GM12878 (cell line): ENCODE results near the gene SUFU. TPM values are rescaled to one million over a fixed set of nuclear protein-coding genes. Genes with fewer than 3 reads are reported as not detected.
"Not testable (repeated sequence)": the region's sequence is repeated elsewhere in the genome, so short reads cannot be mapped to it uniquely, and the experiment has no call there.

Source experiments
- ATAC-seq: fragments of 200-7000 bp; cut with Tn5 transposase; 3 replicates; pipeline ENCODE4 v1.9.1; 2020; ENCODE audit warnings: mild to moderate bottlenecking, moderate library complexity
- BruUV-seq: library from RNA; stranded (reverse); fragments of 400-500 nt; replicated peaks from 2 replicates; lab custom pipeline; 2021; lab: Mats Ljungman, UMichigan
- CTCF ChIA-PET: fragments of 300-600 bp; sonication (Branson Sonifier 250); formaldehyde crosslinking; extraction: SDS; loops from one replicate; lab custom pipeline; 2021; ENCODE audit warnings: inconsistent platforms; lab: Yijun Ruan, JAX
- POLR2A ChIA-PET: fragments of 350-600 bp; formaldehyde crosslinking; extraction: SDS; loops from one replicate; lab custom pipeline; 2021; ENCODE audit warnings: inconsistent platforms; lab: Charles Lee
- RAD21 ChIA-PET: fragments of 300-600 bp; sonication (Branson Sonifier 250); formaldehyde crosslinking; loops from one replicate; lab custom pipeline; 2023; ENCODE audit warnings: antibody characterized with exemption; ENCODE audit not compliant: unreplicated experiment; lab: Charles Lee
- SMC1A ChIA-PET: fragments of 300-600 bp; sonication (Branson Sonifier 250); formaldehyde crosslinking; loops from one replicate; lab custom pipeline; 2023; ENCODE audit not compliant: unreplicated experiment, uncharacterized antibody; lab: Charles Lee
- DNase-seq: peaks from one replicate; pipeline ENCODE4 v3.0.0-alpha.2; 2011; ENCODE audit warnings: low read depth, low spot score
- FAIRE-seq: peaks from 3 replicates; lab custom pipeline; 2011; peaks lifted over from hg19 to GRCh38; lab: Jason Lieb, UNC
- H2AFZ ChIP-seq: 2 replicates; pipeline ENCODE4 v1.6.0; 2011; ENCODE audit warnings: low read depth, low read length, control low read depth; ENCODE audit not compliant: control insufficient read depth
- H3K27ac ChIP-seq: 2 replicates; pipeline ENCODE4 v1.5.1; 2011; ENCODE audit warnings: control low read depth; ENCODE audit not compliant: control insufficient read depth, insufficient read depth
- H3K27me3 ChIP-seq, 2 experiments: replicated peaks in 1 of 2; 2 replicates each; pipeline versions ENCODE4 v1.6.0 to v1.6.1; 2011; ENCODE audit warnings: low read length in 1 of 2; ENCODE audit not compliant: control insufficient read depth in 2 of 2, insufficient read depth in 2 of 2
- H3K36me3 ChIP-seq, 2 experiments: 2 replicates each; pipeline ENCODE4 v1.5.1; 2011; ENCODE audit warnings: low read length in 1 of 2; ENCODE audit not compliant: control insufficient read depth in 2 of 2, insufficient read depth in 2 of 2
- H3K4me1 ChIP-seq: 2 replicates; pipeline ENCODE4 v1.6.1; 2011; ENCODE audit warnings: mild to moderate bottlenecking, low read length, moderate library complexity, mixed read lengths; ENCODE audit not compliant: control insufficient read depth, insufficient read depth
- H3K4me2 ChIP-seq: 2 replicates; pipeline ENCODE4 v1.6.0; 2011; ENCODE audit warnings: control low read depth; ENCODE audit not compliant: control insufficient read depth, insufficient read depth
- H3K4me3 ChIP-seq: fragments of 200-600 bp; sonication (generic); 2 replicates; pipeline ENCODE4 v1.5.1; 2016
- H3K79me2 ChIP-seq: 2 replicates; pipeline ENCODE4 v1.6.0; 2011; ENCODE audit warnings: low read length; ENCODE audit not compliant: control insufficient read depth, insufficient read depth
- H3K9ac ChIP-seq: 2 replicates; pipeline ENCODE4 v1.8.0; 2011; ENCODE audit warnings: low read length, control low read depth, mixed read lengths; ENCODE audit not compliant: control insufficient read depth, insufficient read depth
- H3K9me3 ChIP-seq: replicated peaks from 3 replicates; pipeline ENCODE4 v1.5.1; 2011; ENCODE audit warnings: mild to moderate bottlenecking, low read length; ENCODE audit not compliant: control insufficient read depth, insufficient read depth
- H4K20me1 ChIP-seq: 2 replicates; pipeline ENCODE4 v1.6.0; 2011; ENCODE audit not compliant: control insufficient read depth, insufficient read depth
- NR2F1 ChIP-seq: fragments of 450-650 bp; conservative IDR thresholded peaks from 2 replicates; pipeline ENCODE4 v1.6.1; 2017; ENCODE audit warnings: mild to moderate bottlenecking
- RAD21 ChIP-seq: IDR thresholded peaks from 2 replicates; pipeline ENCODE4 v1.6.1; 2011; ENCODE audit warnings: mild to moderate bottlenecking, low read depth, low read length, moderate library complexity; ENCODE audit not compliant: insufficient read depth
- SPI1 ChIP-seq: IDR thresholded peaks from 2 replicates; pipeline ENCODE4 v1.6.1; 2011; ENCODE audit warnings: low read depth, mild to moderate bottlenecking, low read length, moderate library complexity, borderline replicate concordance; ENCODE audit not compliant: insufficient read depth
- SRF ChIP-seq, 2 experiments: IDR thresholded peaks; 2 replicates each; pipeline ENCODE4 v1.6.1; 2011; ENCODE audit warnings: low read depth in 2 of 2, low read length in 2 of 2, mild to moderate bottlenecking in 1 of 2, moderate library complexity in 1 of 2
- WGBS: methylation state at CpG from one replicate; pipeline ENCODE4 v1.1.6; 2016; ENCODE audit warnings: low lambda C conversion rate; ENCODE audit not compliant: insufficient replicate concordance, insufficient coverage; ENCODE audit errors: missing lambda C conversion rate; 5-methylcytosine and 5-hydroxymethylcytosine counted together
- in situ Hi-C: fragments of 300-500 bp; cut with MboI; formaldehyde crosslinking; loops from 9 replicates; pipeline ENCODE4 v1.14.3; 2018; ENCODE audit warnings: mixed read lengths
- intact Hi-C: fragments of 100-400 bp; cut with micrococcal nuclease; formaldehyde crosslinking; loops from one replicate; pipeline ENCODE4 v1.14.2; 2022; ENCODE audit not compliant: unreplicated experiment
- polyA plus RNA-seq, 11 experiments: library from polyadenylated mRNA; depleted of rRNA in 4 of 11; unstranded in 6 of 11; stranded (reverse) in 5 of 11; fragments of >200 nt; fragmentation: Nextera tagmentation in 4 of 11; fragmentation: Illumina TruSeq in 1 of 11; extraction: Ambion mirVana in 4 of 11; extraction: Trizol in 1 of 11; gene quantifications; 1 replicate in 1 of 11; 2 replicates in 10 of 11; pipeline versions ENCODE4 v1.2.1 to v1.2.3, GENCODE V29; 2011 to 2016; ENCODE audit warnings: inconsistent platforms in 2 of 11, missing spikeins in 2 of 11, low read depth in 1 of 11
- total RNA-seq, 4 experiments: library from RNA; depleted of rRNA in 3 of 4; stranded (reverse); fragments of >200 nt in 3 of 4; fragmentation: Illumina TruSeq in 1 of 4; extraction: Trizol in 1 of 4; gene quantifications; 2 replicates each; pipeline versions ENCODE4 v1.2.1 to v1.2.3, GENCODE V29; 2013 to 2021
- TF ChIP-seq, protein P1 (sequence below): fragments of 450-650 bp; formaldehyde crosslinking; IDR thresholded peaks from 2 replicates; pipeline ENCODE4 v1.5.0; 2022; ENCODE audit warnings: mild to moderate bottlenecking, missing genetic modification characterization

Gene SUFU
- total and polyA plus RNA-seq, 10 of the 15 experiments (the other 5 are each of a cell fraction or from before 2014, with no cell fraction given) = 0.68 to 7.7 (median 2.4) TPM

DNA sequence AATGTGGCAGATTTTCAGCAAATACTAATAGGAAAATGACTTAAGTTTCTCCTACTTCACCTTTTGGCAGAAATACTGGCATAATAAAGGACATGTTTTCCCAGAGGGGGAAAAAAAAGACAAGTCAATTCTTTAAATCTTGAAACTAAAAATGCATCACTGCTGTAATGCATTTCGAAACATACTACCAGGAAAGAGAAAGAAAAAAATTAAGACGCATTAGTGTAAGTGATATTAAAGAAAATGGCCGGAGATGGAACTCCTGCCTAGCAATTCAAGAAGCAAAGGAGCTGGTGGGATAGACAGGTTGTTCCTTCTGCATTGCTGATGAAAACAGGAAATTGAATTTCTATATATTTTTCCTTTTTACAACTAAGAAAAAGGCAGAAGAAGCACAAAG is 4.4 kb upstream of the SUFU start (continued):
- TF ChIP-seq, protein P1, sequence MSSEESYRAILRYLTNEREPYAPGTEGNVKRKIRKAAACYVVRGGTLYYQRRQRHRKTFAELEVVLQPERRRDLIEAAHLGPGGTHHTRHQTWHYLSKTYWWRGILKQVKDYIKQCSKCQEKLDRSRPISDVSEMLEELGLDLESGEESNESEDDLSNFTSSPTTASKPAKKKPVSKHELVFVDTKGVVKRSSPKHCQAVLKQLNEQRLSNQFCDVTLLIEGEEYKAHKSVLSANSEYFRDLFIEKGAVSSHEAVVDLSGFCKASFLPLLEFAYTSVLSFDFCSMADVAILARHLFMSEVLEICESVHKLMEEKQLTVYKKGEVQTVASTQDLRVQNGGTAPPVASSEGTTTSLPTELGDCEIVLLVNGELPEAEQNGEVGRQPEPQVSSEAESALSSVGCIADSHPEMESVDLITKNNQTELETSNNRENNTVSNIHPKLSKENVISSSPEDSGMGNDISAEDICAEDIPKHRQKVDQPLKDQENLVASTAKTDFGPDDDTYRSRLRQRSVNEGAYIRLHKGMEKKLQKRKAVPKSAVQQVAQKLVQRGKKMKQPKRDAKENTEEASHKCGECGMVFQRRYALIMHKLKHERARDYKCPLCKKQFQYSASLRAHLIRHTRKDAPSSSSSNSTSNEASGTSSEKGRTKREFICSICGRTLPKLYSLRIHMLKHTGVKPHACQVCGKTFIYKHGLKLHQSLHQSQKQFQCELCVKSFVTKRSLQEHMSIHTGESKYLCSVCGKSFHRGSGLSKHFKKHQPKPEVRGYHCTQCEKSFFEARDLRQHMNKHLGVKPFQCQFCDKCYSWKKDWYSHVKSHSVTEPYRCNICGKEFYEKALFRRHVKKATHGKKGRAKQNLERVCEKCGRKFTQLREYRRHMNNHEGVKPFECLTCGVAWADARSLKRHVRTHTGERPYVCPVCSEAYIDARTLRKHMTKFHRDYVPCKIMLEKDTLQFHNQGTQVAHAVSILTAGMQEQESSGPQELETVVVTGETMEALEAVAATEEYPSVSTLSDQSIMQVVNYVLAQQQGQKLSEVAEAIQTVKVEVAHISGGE = no peak
- TF ChIP-seq SPI1 (no peak), RAD21 (no peak), NR2F1 (no peak), SRF (IDR thresholded peaks at IDR 0.05; ENCODE audit: low read depth in 2 of 2, low read length in 2 of 2) (no peak)

DNA sequence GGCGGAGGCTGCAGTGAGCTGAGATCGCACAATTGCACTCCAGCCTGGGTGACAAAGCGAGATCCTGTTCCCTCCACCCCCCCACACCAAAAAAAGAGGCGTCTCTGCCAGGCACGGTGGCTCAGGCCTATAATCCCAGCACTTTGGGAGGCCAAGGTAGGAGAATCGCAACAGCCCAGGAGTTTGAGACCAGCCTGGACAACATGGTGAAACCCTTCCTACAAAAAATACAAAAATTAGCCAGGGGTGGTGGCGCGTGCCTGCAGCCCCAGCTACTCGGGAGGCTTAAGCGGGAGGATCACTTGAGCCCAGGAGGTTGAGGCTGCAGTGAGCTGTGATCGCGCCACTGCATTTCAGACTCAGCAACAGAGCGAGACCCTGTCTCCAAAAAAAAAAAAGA is 3.1 kb upstream of the SUFU start:
- in situ Hi-C loops, ATAC-seq, H2AFZ ChIP-seq, H3K9ac ChIP-seq, BruUV-seq, H3K27ac ChIP-seq, DNase-seq, H3K27me3 ChIP-seq, H3K9me3 ChIP-seq, H4K20me1 ChIP-seq, FAIRE-seq, H3K4me1 ChIP-seq, H3K36me3 ChIP-seq: not testable (repeated sequence)
- POLR2A ChIA-PET = interaction anchor here (0.6 to 1.7 kb wide), 7 partner anchors 28 to 274 kb away, joined by 3 to 5 read pairs (median 3); partner anchors contain the start of gene NFKB2
- intact Hi-C loops = loop anchor here (5.0 to 10.0 kb wide), 2 partner anchors 97 to 214 kb away; partner anchors contain the start of genes ARL3 and SFXN2
- Histone ChIP-seq H3K79me2 (peaks cover 63% of the 10 kb centered on the region), H3K4me2 (peak overlapping the region; percentile 89; the same call in 1 of the 2 replicates), H3K4me3 (0 out of 2 replicates have a peak overlapping the region, but pooled peaks have one; percentile 8)
- CTCF ChIA-PET = interaction anchor here (1.0 to 14.7 kb wide), 6 partner anchors 11 to 331 kb away, joined by 3 to 325 read pairs (median 3); no protein-coding TSS in a partner anchor
- 97% methylated on average over 13 of the region's 13 CpGs for WGBS
- SMC1A ChIA-PET = interaction anchor here (0.6 to 2.3 kb wide), 8 partner anchors 11 to 424 kb away, joined by 3 to 10 read pairs (median 4); no protein-coding TSS in a partner anchor
- RAD21 ChIA-PET = interaction anchor here (0.7 to 1.1 kb wide), 4 partner anchors 10 to 102 kb away, joined by 3 to 13 read pairs (median 3); no protein-coding TSS in a partner anchor
